ENCODE measurements around the gene PANK3.

Gene PANK3

GRCh38 chr5:168530621-168531150, 48.5 kb downstream of the PANK3 start:
- TF ChIP-seq SP1 (IDR thresholded peaks at IDR 0.05) (no peak), ARNT (IDR thresholded peaks at IDR 0.05) (no peak), ZNF384 (IDR thresholded peaks at IDR 0.05) (no peak), BHLHE40 (IDR thresholded peaks at IDR 0.05; ENCODE audit: borderline replicate concordance) (no peak), LEF1 (IDR thresholded peaks at IDR 0.05; ENCODE audit: borderline replicate concordance) (no peak), CTBP1 (IDR thresholded peaks at IDR 0.05; ENCODE audit: borderline replicate concordance) (no peak), NFRKB (IDR thresholded peaks at IDR 0.05) (no peak)
- POLR2A ChIA-PET: no interaction called here
- no peak for DNase-seq (ENCODE audit: extremely low spot score)
- CTCF ChIA-PET: no interaction called here

DNA sequence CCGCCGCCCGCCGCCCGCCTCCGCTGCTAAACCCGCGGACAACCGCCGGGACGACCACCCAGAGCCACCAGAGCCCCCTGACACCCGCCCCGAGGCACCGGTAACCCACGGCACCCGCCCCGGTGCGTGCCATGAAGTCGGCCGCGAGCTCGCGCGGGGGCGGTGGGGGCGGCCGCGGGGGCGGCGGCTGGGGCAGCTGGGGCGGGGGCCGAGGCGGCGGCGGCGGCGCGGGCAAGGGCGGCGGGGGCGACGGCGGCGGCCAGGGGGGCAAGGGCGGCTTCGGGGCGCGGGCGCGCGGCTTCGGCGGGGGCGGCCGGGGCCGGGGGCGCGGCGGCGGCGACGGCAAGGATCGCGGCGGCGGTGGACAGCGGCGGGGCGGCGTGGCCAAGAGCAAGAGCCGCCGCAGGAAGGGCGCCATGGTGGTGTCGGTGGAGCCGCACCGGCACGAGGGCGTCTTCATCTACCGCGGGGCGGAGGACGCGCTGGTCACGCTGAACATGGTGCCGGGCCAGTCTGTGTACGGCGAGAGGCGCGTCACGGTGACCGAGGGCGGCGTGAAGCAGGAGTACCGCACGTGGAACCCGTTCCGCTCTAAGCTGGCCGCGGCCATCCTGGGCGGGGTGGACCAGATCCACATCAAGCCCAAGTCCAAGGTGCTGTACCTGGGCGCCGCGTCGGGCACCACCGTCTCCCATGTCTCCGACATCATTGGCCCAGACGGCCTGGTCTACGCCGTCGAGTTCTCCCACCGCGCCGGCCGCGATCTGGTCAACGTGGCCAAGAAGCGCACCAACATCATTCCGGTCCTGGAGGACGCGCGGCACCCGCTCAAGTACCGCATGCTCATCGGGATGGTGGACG, 49.6 kb downstream of the PANK3 start:
- CTCF ChIA-PET: no interaction called here
- no peak for TF ChIP-seq L3MBTL2 (conservative IDR thresholded peaks at IDR 0.05)
- TF ChIP-seq SP1 (IDR thresholded peaks at IDR 0.05): no peak
- TF ChIP-seq SUZ12 (IDR thresholded peaks at IDR 0.05): no peak
- TF ChIP-seq FOXK2 (IDR thresholded peaks at IDR 0.05): no peak
- no peak for TF ChIP-seq LEF1 (IDR thresholded peaks at IDR 0.05; ENCODE audit: borderline replicate concordance)
- no peak for TF ChIP-seq TARDBP (IDR thresholded peaks at IDR 0.05)
- TF ChIP-seq CTBP1 (IDR thresholded peaks at IDR 0.05; ENCODE audit: borderline replicate concordance): no peak
- TF ChIP-seq HDGF (IDR thresholded peaks at IDR 0.05; ENCODE audit: borderline replicate concordance): no peak
- no peak for TF ChIP-seq ARNT (IDR thresholded peaks at IDR 0.05)
- TF ChIP-seq ZNF384 (IDR thresholded peaks at IDR 0.05): no peak
- TF ChIP-seq, protein P1, sequence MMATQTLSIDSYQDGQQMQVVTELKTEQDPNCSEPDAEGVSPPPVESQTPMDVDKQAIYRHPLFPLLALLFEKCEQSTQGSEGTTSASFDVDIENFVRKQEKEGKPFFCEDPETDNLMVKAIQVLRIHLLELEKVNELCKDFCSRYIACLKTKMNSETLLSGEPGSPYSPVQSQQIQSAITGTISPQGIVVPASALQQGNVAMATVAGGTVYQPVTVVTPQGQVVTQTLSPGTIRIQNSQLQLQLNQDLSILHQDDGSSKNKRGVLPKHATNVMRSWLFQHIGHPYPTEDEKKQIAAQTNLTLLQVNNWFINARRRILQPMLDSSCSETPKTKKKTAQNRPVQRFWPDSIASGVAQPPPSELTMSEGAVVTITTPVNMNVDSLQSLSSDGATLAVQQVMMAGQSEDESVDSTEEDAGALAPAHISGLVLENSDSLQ (IDR thresholded peaks at IDR 0.05): no peak
- TF ChIP-seq FOXM1 (IDR thresholded peaks at IDR 0.05; ENCODE audit: borderline replicate concordance): no peak
- TF ChIP-seq ELF4 (IDR thresholded peaks at IDR 0.05): no peak
- no peak for TF ChIP-seq NFRKB (IDR thresholded peaks at IDR 0.05)
- TF ChIP-seq FOXA1 (IDR thresholded peaks at IDR 0.05): no peak
- no peak for TF ChIP-seq BHLHE40 (IDR thresholded peaks at IDR 0.05; ENCODE audit: borderline replicate concordance)

DNA sequence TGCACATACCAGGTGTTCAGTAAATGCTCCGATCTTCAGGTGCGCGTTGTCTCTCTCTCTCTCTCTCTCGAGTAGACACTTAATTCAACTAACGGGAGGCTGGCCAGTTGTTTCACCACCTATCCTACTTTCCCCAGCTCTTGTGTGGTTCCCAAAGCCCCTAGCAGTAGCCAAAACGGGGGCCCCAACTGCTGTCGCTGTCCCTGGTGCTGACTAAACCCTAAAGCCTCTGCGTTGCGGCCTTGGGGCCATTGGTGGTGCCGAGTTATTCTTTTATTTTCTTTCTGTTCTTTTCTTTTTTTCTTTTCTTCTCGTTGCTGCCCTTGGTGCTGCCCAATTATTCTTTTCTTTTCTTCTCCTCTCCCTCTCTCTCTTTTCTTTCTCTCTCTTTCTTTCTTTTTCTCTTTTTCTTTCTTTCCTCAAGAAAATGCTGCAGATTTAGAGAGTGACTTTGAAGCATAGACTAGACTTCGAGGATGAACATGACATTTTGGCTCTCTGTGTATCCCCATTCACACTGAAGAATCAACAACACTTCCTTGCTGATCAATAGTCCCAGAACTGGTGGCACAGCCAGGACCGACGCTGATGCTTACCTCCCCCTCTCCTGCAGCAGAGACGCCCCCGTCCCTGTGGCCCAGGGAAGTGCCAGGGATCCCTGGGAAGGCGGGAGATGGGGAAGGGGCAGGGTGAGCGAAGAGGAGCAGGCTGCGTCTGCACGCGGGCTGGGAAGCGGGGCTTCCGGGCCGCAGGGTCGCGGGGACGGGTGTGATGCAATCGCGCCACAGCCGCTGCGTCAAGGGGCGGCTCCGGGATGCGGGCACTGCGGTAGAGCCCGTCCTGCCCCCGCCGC, 50.4 kb downstream of the PANK3 start, which contains the start of gene FBLL1:
FBLL1 (plus strand) TSS at position 785 of the 853 bp plus-strand sequence. CDS start 200 bp downstream, outside the sequence.
- TF ChIP-seq, protein P1 (IDR thresholded peaks at IDR 0.05): no peak
- TF ChIP-seq L3MBTL2 (conservative IDR thresholded peaks at IDR 0.05) (peak; percentile 68), SUZ12 (IDR thresholded peaks at IDR 0.05) (no peak), FOXA1 (IDR thresholded peaks at IDR 0.05) (no peak)
- POLR2A ChIA-PET: no interaction called here
- CTCF ChIA-PET: no interaction called here
- peak; percentile 48 for DNase-seq (ENCODE audit: extremely low spot score)

More for the DNA sequence above, 49.6 kb downstream of the PANK3 start:
- DNase-seq (ENCODE audit: extremely low spot score): no peak
- POLR2A ChIA-PET: no interaction called here

DNA sequence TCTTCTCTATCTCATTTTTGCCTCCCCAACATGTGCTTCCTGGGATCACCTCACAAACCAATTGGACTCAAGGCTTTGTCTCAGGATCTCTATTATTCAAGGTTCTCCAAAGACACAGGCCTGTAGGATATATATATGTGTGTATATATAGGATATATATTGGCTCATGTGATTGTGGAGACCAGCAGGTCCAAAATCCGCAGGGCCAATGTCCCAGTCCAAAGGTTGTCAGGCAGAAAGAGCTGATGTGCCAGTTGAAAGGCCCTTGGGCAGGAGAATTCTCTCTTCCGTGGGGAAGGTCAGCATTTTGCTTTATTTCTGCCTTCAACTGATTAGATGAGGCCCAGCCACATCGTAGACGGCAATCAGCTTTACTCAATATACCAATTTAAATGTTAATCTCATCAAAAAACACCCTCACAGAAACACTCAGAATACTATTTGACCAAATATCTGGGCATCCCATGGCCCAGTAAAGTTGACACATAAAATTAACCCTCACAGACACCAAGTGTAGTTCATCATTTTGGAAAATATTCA, 51.3 kb downstream of the PANK3 start:
- ChIA-PET CTCF (no interaction called here), POLR2A (no interaction called here)
- TF ChIP-seq FOXM1 (IDR thresholded peaks at IDR 0.05; ENCODE audit: borderline replicate concordance): no peak
- no peak for TF ChIP-seq BHLHE40 (IDR thresholded peaks at IDR 0.05; ENCODE audit: borderline replicate concordance)
- no peak for TF ChIP-seq HDGF (IDR thresholded peaks at IDR 0.05; ENCODE audit: borderline replicate concordance)
- TF ChIP-seq SUZ12 (IDR thresholded peaks at IDR 0.05): no peak
- no peak for TF ChIP-seq TARDBP (IDR thresholded peaks at IDR 0.05)
- TF ChIP-seq, protein P1 (IDR thresholded peaks at IDR 0.05): no peak
- no peak for TF ChIP-seq NFRKB (IDR thresholded peaks at IDR 0.05)
- TF ChIP-seq ELF4 (IDR thresholded peaks at IDR 0.05): no peak
- no peak for TF ChIP-seq ZNF384 (IDR thresholded peaks at IDR 0.05)
- DNase-seq (ENCODE audit: extremely low spot score): no peak

DNA sequence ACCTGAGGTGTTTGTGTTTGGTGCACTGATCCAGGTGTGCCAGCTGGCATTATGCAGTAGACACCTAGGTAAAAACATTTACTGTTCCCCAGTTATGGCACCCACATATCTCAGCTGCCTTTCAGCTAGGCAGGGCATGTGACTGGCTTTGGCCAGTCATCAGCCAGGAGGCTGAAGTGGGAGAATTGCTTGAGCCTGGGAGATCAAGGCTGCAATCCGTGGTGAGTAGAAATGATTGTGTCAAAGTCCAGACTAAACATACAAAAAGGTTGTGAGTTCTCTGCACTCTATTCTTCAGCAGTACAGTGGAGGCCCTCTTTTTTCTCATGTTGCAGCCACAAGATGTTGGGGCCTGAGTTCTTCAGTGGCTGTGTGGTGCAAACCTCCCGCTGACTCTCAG, 53.3 kb downstream of the PANK3 start:
- POLR2A ChIA-PET: interaction anchor here (1.2 kb wide), 1 partner anchor 54 kb away, joined by 4 read pairs; the partner anchor contains the start of gene PANK3
- TF ChIP-seq TARDBP (IDR thresholded peaks at IDR 0.05) (no peak), FOXA1 (IDR thresholded peaks at IDR 0.05) (no peak), FOXK2 (IDR thresholded peaks at IDR 0.05) (no peak), ARNT (IDR thresholded peaks at IDR 0.05) (no peak), L3MBTL2 (conservative IDR thresholded peaks at IDR 0.05) (no peak), ELF4 (IDR thresholded peaks at IDR 0.05) (no peak), BHLHE40 (IDR thresholded peaks at IDR 0.05; ENCODE audit: borderline replicate concordance) (no peak)
- CTCF ChIA-PET: no interaction called here
- DNase-seq (ENCODE audit: extremely low spot score): no peak

Measured in HEK293T (cell line).